ENCODE data around the gene ATG10.

- no peak for TF ChIP-seq CTCF (IDR thresholded peaks at IDR 0.05)
- TF ChIP-seq POLR2A (IDR thresholded peaks at IDR 0.05): no peak
- TF ChIP-seq POLR2AphosphoS5 (IDR thresholded peaks at IDR 0.05): no peak
- TF ChIP-seq EP300 (IDR thresholded peaks at IDR 0.05; ENCODE audit: low read depth): no peak
Measured at GRCh38 chr5:82045554-82046275, 73.9 kb downstream of the ATG10 start.

Measured in transverse colon (tissue), 4 donors.